Ovary (tissue), 9 donors: ENCODE measurements around the gene S100A10. TPM values are rescaled to one million over a fixed set of nuclear protein-coding genes. Genes with fewer than 3 reads are reported as not detected.
A peak's percentile ranks its signal among the peaks of the same experiment; 100 is the strongest.

Experiments
- DNase-seq, 5 donors: peaks; one replicate each; pipeline ENCODE4 v3.0.0-alpha.2; 2019 to 2020
- H3K27ac ChIP-seq, 2 donors: fragments of 200-600 bp; one replicate each; pipeline versions ENCODE4 v1.5.1 to v1.8.0; 2019 to 2022
- H3K27me3 ChIP-seq: fragments of 200-600 bp; one replicate; pipeline ENCODE4 v1.8.0; 2022
- H3K36me3 ChIP-seq: fragments of 200-600 bp; sonication (generic); one replicate; pipeline ENCODE4 v1.5.1; 2019
- H3K4me1 ChIP-seq: one replicate; pipeline ENCODE4 v1.8.1; 2013; ENCODE audit warnings: mild to moderate bottlenecking, moderate library complexity; ENCODE audit not compliant: insufficient read depth
- H3K4me3 ChIP-seq: fragments of 200-600 bp; sonication (generic); one replicate; pipeline ENCODE4 v1.5.1; 2017
- H3K9me3 ChIP-seq, 2 donors: fragments of 200-600 bp in 1 of 2; sonication (generic) in 1 of 2; one replicate each; pipeline versions ENCODE4 v1.5.1 to v1.8.1; 2013 to 2019; ENCODE audit warnings: mild to moderate bottlenecking in 1 of 2, moderate library complexity in 1 of 2
- CTCF ChIP-seq, 3 donors: fragments of 450-650 bp in 2 of 3; fragments of 200-600 bp in 1 of 3; IDR thresholded peaks; one replicate each; pipeline versions ENCODE4 v1.5.1 to v1.8.0; 2016 to 2022; ENCODE audit warnings: antibody characterized with exemption in 3 of 3, mild to moderate bottlenecking in 1 of 3
- EP300 ChIP-seq: sonication (generic); formaldehyde crosslinking; IDR thresholded peaks from one replicate; pipeline ENCODE4 v1.6.1; 2017; ENCODE audit warnings: antibody characterized with exemption
- POLR2A ChIP-seq: fragments of 450-650 bp; IDR thresholded peaks from one replicate; pipeline ENCODE4 v1.6.1; 2017; ENCODE audit warnings: antibody characterized with exemption, mild to moderate bottlenecking, moderate library complexity
- WGBS, 3 donors: extraction: QIAGEN DNeasy Blood & Tissue Kit in 1 of 3; methylation state at CpG; one replicate each; pipeline versions ENCODE4 v1.1.5 to v1.1.7; 2013 to 2017; 5-methylcytosine and 5-hydroxymethylcytosine counted together
- intact Hi-C, 4 donors: fragments of 100-400 bp; cut with DNase I; formaldehyde crosslinking; loops; one replicate each; pipeline versions ENCODE4 v1.11.0 to v1.15.1; 2022 to 2023
- polyA plus RNA-seq, 2 donors: library from polyadenylated mRNA; stranded (reverse); fragments of 200-250 nt in 1 of 2; fragments of 350-450 nt in 1 of 2; fragmentation: Illumina TruSeq in 1 of 2; extraction: RNeasy Lipid Tissue Mini Kit (QIAGEN cat#74804) in 1 of 2; gene quantifications; one replicate each; pipeline ENCODE4 v1.2.3, GENCODE V29; 2013 to 2014
- total RNA-seq, 7 donors: library from RNA; depleted of rRNA in 2 of 7; stranded (reverse); fragments of >200 nt in 2 of 7; fragmentation: NEBNext Ultra II Directional in 3 of 7; extraction: Animal tissue kit (Norgen Biotek cat#: 25700) in 3 of 7; gene quantifications; one replicate each; pipeline versions ENCODE4 v1.1.0 to v1.2.4, GENCODE V29; 2016 to 2023
- donor health status: DM: no; HTN: no; CAD: no; lungs with moderate emphysema.
- donor health status: DM: no; HTN: no; CAD: no.
- donor health status: Bipolar disorder and iron deficiency.
- donor health status: DM: yes; HTN: yes; CAD: no.
- donor health status: DM: no; HTN: no; CAD: no.
- donor health status: DM: yes; HTN: yes; CAD: no.

S100A10 gene
- total and polyA plus RNA-seq, 9 donors = 38.6 to 642 (median 213) TPM

DNA sequence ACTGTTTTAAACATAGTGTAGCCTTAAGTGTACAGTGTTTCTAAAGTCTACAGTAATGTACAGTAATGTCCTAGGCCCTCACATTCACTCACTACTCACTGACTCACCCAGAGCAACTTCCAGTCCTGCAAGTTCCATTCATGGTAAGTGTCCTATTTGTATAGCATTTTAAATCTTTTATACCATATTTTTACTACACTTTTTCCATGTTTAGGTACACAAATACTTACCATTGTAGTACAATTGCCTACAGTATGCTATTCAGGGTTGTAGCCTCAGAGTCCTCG is 3.6 kb upstream of the S100A10 start:
- H3K4me3 ChIP-seq = no peak overlapping the region
- H3K36me3 ChIP-seq = no peaks in the 10 kb centered on the region
- intact Hi-C loops = loop anchor here in 1 of 4 donors (2.0 kb wide), 1 partner anchor 62 kb away; no protein-coding TSS in a partner anchor
- TF ChIP-seq POLR2A (no peak), EP300 (no peak)
- peaks cover 9% of the 10 kb centered on the region for H3K4me1 ChIP-seq
- H3K27ac ChIP-seq = no peak overlapping the region
- 93 to 97% (median 93%) methylated on average over 1 of the region's 1 CpG for WGBS, 3 donors
- no peak for DNase-seq
- H3K9me3 ChIP-seq = no peaks in the 10 kb centered on the region
- H3K27me3 ChIP-seq = no peaks in the 10 kb centered on the region

DNA sequence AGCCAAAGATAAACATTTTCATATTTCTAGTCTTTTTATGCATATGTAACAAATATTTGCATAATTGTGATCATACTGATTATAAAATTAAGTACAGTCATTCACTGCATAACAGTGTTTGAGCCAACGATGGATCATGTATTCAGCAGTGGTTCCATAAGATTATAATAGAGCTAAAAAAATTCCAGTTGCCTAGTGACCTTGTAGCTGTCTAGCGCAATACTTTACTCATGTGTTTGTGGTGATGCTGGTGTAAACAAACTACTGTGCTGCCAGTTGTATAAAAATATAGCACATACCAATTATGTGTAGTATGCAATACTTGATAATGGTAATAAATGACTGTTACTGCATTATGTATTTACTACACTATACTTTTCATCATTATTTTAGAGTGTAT is 2.1 kb upstream of the S100A10 start:
- WGBS, 3 donors = 54 to 65% (median 60%) methylated on average over 2 of the region's 2 CpGs
- TF ChIP-seq POLR2A = no peak
- no peak for TF ChIP-seq EP300
- no peak for TF ChIP-seq CTCF (IDR thresholded peaks at IDR 0.05)
- intact Hi-C loops = loop anchor here in 1 of 4 donors (2.0 kb wide), 1 partner anchor 61 kb away; no protein-coding TSS in a partner anchor
- Histone ChIP-seq H3K4me1 (peaks cover 13% of the 10 kb centered on the region), H3K9me3 (no peaks in the 10 kb centered on the region), H3K27ac (no peak overlapping the region), H3K4me3 (no peak overlapping the region), H3K27me3 (no peaks in the 10 kb centered on the region), H3K36me3 (no peaks in the 10 kb centered on the region)
- no peak for DNase-seq

- Histone ChIP-seq H3K4me3 (no peak overlapping the region), H3K27me3 (no peaks in the 10 kb centered on the region), H3K36me3 (no peaks in the 10 kb centered on the region), H3K27ac (no peak overlapping the region), H3K9me3 (no peaks in the 10 kb centered on the region), H3K4me1 (peaks cover 14% of the 10 kb centered on the region)
- TF ChIP-seq POLR2A (no peak), CTCF (IDR thresholded peaks at IDR 0.05) (no peak), EP300 (no peak)
- WGBS, 3 donors = 41 to 54% (median 44%) methylated on average over 6 of the region's 6 CpGs
- DNase-seq = peak in 2 of 5 donors; percentile 30 to 48
- intact Hi-C loops = loop anchor here in 2 of 4 donors (5.0 kb wide), 1 partner anchor 58 kb away; no protein-coding TSS in a partner anchor
These were observed 1.3 kb upstream of the S100A10 start for GRCh38 chr1:151994956-151995355.

- intact Hi-C loops = loop anchor here in 2 of 4 donors (5.0 kb wide), 1 partner anchor 56 kb away; no protein-coding TSS in a partner anchor
- Histone ChIP-seq H3K4me3 (peak overlapping the region; percentile 61), H3K27me3 (no peaks in the 10 kb centered on the region), H3K36me3 (no peaks in the 10 kb centered on the region), H3K9me3 (no peaks in the 10 kb centered on the region), H3K4me1 (peaks cover 23% of the 10 kb centered on the region), H3K27ac (peak overlapping the region; percentile 30 to 87)
- 0 to 2% (median 1%) methylated on average over 43 to 50 of the region's 50 CpGs for WGBS, 3 donors
- DNase-seq = peak; percentile 34 to 59 (median 47)
- no peak for TF ChIP-seq POLR2A
- no peak for TF ChIP-seq CTCF (IDR thresholded peaks at IDR 0.05)
- no peak for TF ChIP-seq EP300
These were observed 450 bp downstream of the S100A10 start for GRCh38 chr1:151993084-151993733.
